ENCODE results near the gene TRMT11.
"Not testable (repeated sequence)": the region's sequence is repeated elsewhere in the genome, so short reads cannot be mapped to it uniquely, and the experiment has no call there.

TRMT11 gene

DNA sequence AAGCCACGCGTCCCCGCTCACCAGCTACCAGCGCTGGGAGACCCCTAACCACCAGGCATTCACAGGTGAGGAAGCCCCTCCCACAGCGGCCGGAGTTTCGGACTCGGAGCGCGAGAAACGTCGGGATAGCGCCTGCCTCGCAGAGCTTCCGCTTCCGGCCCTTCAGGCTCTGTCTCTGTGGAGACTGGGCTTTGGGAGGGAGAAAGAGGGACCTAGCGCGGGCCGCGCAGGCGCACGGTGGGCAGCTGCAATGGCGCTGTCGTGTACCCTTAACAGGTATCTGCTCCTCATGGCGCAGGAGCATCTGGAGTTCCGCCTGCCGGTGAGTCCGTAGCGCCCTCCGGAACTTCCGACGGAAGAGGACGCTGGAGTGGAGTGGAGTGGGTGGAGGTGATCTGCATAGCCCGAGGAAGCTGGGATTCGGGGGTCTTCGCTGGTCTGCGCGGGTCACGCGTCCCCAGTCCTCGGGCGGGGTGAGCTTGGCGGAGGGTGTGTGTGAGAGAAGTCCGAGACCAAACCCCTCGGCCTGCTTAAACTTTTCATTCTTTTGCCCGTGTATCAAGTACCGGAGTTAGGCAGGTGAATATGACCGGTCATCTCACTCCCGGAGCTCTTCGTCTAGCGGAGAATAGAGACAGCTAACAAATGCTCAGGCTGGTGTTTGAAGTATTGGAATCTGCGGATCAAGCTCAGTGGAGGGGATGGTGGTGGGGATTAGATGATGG, at the start of gene TRMT11:
Gene TRMT11, plus strand, starts transcription at position 240 of the 725 bp plus-strand sequence. Its CDS starts 11 bp downstream, at position 251.
- DNase-seq: peak; percentile 23 to 93 (median 80)

DNA sequence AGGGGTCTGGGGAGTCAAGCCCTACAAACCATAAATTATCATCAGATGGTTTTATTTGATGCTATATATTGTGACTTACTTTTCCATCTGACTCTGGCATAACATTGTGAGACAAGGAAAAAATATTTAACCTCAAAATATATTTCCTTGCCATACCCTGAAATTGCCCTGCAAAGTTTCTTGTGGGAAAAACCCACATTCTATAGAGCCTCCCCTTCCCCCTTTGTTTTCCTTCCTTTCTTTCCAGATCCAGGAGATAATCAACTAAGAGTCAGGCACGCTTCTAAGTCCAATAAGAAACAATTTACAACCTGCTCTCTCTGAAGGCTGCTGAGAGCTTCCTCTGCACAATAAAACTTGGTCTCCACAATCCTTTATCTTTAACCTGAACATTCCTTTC, 47.3 kb upstream of the TRMT11 start:
- no peak for DNase-seq

DNA sequence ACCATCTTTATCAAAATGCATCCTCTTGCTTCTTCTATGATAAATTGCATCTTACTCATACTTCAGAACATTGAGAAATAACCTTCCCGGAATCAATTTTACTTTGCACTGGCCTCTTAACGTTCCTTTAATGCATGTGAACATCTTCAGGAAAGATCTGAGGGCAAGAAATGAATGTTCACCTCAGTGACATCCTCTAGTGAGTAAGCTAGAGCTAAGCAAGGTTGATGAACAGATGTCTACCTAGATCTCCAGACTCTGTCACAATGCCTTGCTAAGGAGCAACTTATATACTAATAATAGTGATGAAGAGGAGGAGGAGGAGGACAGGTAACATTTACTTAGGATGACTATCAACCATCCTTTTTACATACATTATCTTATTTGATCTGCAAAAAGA, 46.5 kb upstream of the TRMT11 start:
- no peak for DNase-seq

DNA sequence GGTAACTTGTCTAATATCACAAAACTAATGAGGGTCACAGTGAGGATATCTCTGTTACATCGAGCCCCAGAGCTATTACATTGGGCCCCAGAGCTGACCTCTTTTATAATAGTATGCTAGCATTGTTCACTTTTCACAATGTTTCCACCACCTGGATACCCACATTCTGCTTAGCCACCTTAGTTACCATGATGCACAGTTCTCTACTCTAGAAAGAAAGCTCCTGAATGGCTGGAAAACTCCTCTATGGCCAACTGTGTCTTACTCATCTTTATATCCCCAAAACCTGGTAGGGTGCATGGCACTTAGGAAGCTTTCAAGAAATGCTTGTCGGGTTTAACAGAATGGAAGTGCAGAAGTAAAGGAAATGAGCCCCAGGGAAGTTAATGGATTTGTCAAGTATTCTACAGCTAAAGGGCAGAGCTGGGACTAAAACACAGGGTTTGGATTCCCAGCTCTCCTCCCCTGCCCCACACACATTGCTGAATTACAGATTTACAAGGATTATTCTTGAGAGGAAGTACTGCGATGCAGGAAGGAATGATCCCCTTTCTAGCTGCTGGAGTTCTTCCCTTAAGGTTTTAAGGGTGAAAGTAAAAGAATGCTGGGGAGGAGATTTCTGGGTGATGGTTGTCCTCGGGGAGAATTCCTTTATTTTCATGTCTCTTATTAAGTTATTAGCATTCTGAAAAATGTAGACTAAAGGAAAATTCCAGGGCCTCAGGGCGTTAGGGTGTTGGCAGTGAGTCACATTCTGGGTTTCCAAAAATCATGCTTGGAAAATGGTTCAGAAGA, 45.9 kb upstream of the TRMT11 start:
- no peak for DNase-seq

DNA sequence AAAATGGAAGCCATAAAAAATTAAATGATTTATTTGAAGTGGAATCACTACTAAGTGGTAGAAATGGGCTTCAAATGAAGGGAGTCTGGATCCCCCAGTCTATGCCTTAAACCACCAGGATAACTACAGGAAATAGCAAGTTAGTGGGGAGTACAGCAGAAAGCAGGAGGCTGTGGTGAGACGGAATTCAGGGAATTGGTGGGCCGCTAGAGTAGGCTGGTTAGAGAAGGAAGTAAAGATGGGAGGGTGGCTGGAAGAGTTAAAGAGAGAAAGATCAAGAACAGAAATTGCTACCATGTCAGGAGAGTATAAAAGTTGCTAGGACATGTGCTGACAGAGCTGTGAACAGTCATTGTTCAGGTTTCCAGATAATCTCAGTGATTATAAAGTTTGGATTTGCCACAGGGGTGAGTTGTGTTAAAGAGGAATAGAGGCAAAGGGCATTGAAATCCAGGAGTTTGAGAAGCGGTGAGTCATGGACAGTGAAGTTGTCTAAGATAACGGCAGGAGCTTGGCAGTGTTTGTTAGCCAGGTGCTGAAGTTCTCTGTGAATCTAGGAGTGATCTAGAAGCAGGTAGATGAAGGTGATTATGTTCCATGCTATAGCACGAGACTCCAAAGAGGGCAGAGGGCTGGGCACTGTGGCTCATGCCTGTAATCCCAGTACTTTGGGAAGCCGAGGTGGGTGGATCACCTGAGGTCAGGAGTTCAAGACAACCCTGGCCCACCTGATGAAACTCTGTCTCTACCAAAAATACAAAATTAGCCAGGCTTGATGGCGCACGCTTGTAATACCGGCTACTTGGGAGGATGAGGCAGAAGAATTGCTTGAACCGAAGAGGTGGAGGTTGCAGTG, 43.4 kb upstream of the TRMT11 start:
- DNase-seq: no peak

DNA sequence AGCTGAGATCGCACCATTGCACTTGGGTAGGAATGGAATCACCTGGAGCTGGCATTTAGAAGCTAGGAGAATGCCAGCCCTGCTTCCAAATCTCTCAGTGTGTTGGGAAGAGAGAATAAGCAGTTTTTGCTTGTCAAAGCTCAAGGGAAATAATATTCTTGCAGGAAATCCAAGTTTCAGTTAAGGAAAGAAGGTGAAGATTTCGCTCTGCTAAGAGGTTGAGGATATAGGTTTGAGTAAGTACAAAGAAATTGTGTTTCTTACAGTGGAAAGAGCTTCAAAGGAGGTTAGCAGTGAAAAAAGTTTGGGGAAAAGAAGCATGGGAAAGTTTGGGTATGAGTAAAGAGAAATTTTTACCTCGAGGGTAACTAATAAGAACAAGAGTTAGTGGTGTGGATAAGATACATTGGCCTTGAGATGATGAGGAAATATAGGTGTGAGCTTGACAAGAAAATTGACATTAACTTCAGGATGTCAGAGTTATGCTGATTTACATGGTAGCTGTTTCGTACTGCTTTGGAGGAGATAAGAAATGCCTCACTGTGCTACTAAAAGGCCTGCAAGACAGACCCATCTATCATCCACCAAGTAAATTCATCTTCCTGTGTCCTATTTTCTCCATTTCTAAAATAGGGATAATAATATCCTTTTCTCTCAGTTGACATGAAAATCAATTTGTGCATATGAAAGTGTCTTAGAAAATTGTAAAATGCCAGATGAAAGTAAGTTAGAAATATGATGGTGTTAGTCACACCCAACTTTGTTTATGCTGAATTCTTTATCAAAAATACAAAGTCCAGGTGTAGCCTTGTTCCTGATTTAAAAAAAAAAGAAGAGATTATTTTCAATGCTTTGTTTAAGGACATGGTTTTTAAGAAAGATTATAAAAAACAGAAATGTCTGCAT, 42.6 kb upstream of the TRMT11 start:
- DNase-seq: no peak

DNA sequence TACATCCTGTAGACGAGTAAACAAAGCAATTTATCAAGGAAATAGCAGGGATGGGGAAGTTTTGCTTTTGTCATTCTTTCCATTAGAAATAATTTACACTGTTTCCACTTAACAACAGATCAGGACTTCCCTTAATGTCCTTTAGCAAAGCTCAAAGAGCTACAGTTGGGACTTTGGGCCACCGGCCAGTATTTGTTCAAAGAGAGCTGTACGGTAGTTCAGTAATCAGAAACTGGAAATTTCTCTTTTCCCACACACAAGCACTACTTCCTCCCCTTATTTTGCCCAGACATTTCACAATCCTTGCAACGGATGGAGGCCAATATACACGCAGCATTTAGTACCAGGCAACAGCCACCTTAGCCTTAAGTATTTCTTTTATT, 41.9 kb upstream of the TRMT11 start:
- peak in 21 of 56 donors; percentile 6 to 62 (median 20) for DNase-seq

DNA sequence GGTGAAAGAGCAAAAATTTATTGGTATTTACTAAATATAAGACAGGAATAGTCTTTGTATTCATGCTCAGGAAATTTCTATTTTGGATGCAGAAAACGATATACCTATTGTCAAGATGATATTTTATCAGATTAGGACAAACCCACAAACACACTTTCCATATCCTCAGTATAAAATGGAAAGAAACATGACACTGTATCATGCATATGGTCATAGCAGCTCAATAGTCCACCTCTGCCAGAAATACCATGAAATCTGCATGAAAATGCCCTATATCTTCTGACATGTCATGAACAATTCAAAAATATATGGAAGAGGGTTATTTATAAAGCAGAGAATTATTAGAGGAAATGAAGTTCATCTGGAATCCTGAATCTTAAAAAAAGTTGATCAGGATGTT, 41.4 kb upstream of the TRMT11 start:
- no peak for DNase-seq

DNA sequence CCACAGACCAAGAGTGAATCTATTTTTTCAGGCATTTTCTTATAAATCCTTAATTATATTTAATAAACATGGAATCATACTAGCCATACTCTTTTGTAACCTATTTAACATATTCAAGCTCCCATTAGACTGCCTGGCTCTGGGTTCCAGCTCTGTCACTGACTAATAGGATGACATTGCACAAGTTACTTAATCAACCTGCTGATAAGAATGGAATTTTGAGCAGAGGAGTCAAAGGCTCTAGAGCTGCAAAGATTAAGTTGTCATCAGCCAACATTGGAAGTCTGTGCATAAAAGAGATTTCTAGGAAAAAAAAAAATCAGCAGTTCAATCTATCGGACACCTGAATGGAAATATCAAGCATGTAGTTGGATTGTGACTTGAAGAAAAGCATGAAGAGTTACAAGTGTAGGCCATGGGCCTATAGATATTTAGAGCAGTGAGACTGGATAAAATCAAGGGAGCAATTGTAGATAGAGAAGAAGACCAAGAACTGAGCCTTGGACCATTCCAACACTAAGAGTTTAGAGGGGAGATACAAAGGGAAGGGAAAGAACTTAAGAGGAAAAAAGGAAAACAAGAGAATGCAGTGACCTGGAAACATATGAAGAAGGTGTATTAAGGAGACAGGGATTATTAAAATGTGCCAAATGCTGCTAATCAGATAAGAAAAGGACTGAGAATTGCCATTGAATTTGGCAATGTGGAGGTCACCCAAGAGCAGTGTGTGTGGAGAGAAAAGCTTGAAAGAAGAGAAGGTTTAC, 40.8 kb upstream of the TRMT11 start:
- DNase-seq: no peak

DNA sequence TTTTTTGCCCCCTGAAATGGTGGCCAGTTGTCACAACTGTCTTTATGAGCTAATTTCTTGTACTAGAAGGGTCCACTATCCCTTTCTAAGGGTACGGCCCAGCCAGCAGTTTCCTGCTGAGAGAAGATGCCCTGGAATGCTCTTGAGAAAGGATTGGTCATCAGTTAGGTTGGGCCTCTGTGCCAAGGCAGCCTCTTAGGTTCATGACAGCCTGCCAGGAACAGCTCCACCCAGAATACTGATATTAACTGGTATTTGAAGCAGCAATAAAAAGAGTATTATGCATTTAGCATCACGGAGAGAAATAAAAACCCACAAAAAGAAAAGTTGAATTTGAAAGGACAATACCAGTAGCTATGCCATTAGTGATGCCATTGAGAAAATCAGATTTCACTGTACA, 38.7 kb upstream of the TRMT11 start:
- DNase-seq: no peak

DNA sequence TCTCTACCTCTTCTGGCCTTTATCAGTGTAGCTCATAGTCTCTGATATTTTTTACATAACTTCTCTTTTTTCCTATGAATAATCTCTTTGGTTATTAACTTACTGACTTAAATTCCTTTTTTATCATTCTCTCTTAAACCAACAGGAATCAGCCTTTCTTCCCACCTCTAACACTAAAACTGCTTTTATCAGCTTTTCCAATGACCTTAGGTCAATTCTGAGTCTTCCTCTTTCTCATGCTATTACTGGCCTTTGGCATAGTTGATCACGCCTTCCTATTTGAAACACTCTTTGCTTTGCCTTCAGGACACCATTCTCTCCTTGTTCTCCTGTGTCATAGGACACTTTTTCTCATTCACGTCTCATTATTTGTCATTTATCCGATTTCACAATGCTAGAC, 37.9 kb upstream of the TRMT11 start:
- DNase-seq: no peak

DNA sequence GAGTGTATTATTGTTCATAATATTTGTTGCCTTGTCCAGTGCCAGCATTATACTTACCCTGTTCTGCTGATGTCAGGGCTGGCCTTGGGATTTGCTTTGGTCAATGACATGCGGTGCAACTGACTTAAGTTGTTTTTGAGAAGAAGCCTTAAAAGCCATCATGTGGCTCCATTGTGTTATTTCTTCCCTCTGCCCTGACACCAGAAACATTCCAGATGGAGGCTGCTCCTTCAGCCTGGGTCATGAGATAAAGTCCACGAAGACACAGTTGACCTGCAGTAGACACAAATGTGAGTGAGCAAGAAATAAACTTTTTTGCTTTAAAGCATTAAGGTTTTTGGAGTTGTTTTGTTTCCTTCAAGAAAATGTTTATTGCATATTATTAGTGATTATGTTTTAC, 37.3 kb upstream of the TRMT11 start:
- DNase-seq: no peak

DNA sequence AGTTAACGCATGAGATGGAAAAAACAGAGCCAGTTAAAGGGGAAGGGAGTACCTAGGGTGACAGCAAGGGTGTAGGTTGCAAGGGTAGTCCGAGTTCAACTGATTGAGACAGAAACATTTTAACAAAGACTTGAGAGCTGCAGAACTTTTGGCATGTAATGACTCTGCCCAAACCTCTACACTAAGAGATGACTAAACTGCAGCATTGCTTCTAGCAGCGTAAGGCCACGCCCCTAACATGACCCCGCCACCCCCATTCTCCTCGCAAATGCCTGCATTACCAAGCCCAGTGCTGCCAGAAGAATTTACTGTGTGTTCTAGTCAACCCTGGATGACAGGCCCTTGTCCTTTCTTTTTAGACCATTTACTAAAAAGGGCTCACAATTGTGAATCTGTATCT, 36.0 kb upstream of the TRMT11 start:
- DNase-seq: no peak

DNA sequence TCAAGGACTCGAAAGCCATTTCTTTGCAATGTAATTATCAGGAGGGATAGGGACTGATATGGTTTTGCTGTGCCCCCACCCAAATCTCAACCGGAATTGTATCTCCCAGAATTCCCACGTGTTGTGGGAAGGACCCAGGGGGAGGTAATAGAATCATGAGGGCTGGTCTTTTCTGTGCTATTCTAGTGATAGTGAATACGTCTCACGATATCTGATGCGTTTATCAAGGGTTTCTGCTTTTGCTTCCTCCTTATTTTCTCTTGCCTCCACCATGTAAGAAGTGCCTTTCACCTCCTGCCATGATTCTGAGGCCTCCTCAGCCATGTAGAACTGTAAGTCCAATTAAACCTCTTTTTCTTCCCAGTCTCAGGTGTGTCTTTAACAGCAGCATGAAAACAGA, 35.6 kb upstream of the TRMT11 start:
- not testable (repeated sequence) for DNase-seq

DNA sequence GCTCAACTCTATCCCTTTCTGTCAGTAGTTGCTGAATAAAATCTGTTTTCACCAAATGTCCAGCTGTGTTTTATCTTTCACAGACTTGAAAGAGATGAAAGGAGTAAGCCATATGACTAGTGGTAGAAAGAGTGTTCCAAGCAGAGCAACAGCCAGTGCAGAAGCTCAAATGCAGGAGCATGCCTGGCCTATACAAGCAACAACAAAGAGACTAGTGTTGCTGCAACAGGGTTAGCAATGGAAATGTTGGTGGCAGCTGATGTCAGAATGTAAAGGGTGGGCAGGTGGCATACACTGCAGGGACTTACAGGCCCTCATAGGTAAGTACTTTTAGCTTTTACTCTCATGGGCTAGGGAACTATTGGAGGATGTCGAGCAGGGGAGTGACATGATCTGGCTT, 35.0 kb upstream of the TRMT11 start:
- no peak for DNase-seq

DNA sequence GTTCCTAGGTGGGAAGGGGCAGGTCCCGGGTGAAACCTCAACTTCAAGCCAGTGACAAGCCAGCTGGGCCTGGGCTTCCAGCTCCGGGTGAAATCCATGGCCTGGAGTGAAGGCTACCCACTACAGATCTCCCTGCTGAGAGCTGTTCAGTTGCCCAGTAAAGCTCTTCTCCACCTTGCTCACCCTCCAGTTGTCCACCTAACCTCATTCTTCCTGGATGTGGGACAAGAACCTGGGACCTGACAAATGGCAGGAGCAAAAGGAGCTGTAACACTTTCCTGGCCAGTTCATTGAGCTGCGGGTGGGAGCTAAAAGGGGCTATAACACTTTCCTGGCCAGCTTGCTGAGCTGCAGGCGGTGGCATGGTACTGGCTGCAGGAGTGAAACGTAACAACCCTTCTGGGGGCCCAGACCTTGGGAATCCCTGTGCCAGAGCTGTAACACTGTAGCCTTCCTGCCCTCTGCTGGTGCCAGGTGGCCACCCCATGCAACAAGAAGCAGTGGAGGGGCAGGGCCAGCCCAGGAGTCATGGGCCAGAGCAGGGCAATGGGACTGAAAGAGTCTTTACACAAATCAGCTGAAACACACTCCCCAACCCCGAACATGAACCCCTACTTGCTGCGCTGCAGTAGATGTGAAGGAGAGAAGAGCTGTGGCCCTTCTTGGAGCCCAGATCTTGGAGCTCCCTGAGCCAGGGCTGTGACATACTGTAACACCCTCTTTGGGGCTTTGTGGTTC, 33.4 kb upstream of the TRMT11 start:
- no peak for DNase-seq

DNA sequence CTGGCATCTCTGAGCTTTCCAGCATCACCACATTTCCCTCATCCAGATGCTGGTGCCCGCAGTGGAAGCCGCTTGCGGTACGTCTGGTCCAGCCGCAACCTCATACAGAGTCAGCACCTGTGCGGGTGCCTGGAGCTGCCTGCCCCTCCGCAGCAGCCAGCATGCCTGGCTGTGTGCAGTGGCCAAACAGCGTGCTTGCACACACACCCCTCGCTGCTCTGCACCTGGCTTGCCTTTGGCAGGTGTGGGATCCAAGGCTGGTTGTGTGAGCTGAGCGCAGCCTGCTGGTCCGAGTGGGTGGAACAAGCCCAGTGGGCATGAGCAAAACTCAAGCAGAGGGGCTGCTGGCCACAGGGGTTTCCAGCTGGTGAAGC, 32.9 kb upstream of the TRMT11 start:
- no peak for DNase-seq

DNA sequence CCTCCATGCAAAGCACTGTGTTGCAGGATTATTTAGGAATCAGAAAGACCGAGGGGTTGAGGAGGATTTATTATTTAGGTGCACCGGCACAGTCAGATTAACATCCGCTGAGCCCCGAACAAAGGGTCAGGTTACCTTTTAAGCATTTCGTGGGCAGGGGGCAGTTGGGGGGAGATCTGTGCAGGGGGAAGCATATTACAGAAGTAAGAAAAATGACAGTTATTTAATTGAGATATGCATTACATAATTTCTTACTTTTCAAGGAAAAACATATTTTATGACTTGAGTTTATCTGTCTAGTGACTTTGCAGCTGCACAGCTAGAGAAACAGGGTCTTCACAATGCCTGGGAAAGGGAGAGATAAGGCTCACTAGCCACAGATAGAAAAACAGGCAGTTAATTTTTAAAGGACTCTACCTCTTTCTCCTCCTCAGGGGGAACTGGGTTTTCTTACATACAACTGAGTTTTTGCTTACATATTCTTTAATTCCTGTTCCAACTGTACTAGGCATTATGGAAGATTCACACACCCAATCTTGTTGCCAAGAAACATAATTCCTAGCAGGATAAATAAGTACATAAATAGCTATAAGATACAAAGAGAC, 31.5 kb upstream of the TRMT11 start:
- DNase-seq: no peak

DNA sequence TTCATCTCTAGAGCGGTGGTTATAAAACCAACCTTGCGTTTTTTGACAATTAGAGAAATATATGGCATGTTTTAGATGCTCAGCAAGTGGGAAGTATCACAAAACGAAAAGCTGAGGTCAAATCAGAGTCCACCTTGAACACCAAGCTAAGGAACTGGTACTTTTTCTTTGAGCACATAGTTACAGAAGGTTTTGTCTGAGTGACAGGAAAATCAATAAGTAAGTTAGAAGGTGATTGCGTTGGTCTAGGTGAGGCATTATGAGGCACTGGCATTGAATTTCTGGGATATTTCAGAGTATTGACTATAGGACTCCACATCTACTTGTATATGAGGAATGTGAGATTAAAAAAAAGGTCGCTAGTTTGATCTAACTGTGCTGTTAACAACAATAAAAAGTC, 30.4 kb upstream of the TRMT11 start:
- DNase-seq: no peak

Data from nucleus accumbens (tissue), 56 donors.